ENCODE results near the gene SAMD14.

The SAMD14 gene

GRCh38 chr17:50148226-50149090 lies 18.5 kb upstream of the SAMD14 start:
- DNase-seq (ENCODE audit: low spot score): peak; percentile 21

- no peak for DNase-seq (ENCODE audit: low spot score)
Observed at GRCh38 chr17:50147841-50148225, 17.9 kb upstream of the SAMD14 start.

DNA sequence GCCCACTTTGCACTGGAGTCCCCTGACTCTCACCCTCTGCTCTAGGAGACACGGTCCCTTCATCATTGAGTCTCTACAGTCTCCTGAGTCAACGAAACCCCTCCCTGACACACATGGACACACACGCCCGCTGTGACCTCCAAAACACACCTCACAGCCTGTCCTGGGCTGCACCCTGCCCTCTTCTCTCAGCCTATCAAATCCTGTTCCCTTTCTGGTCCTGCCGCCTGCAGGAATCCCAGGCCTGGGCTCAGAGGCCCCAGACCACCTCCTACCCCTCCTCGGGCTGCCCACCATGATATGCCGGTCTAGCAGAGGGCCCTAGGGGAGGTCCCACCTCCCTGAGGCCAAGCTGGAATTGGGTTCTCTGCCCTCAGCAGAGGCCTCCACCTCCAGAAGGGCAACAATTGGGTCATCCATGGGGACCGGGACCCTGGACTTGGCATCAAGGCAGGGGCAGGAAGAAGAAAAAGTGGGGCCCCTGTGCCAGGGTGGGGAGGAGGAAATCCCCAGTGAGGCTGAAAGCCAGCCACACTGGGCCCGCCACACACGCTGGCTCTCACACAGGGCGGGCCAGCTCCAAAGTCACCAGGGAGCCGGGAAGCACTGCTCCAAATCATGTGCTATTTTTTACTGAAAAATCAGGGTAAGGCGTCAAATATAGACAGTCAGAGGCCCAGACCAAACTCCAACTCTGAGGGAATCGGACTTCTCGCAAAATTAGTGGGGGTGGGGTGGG lies 17.1 kb upstream of the SAMD14 start:
- DNase-seq (ENCODE audit: low spot score): peak; percentile 17

DNA sequence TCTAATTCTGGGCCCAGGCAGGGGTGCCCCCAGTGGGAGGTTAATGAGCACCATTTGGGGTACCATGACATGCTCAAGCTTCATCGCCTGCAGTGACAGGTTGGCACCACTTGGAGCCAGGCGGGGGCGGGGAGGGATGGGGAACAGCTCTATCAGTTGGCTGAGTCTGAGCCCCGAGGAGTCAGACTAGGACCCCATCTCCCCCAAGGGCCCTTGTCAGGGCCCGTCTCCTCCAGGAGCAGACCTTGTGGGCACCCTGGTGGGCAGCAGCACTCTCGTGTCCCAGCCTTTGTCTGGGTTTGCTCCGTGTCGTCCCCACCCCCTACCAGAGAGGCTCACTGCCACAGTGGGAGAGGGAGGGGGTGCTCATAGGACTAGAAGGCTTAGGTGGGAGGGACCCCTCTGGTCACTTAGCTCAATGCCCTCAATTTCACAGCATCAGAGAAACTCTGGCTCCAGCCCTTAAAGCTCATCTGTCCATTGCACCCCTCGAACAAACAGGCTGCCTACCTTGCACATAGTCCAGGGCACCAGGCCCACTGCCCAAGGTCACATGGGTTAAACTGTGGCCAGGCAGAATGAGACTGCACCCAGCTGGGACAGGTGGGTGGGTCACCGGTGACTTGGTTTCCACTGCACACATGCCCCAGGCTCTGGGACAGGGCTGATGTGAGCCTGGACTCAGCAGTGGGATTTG lies 16.4 kb upstream of the SAMD14 start:
- DNase-seq (ENCODE audit: low spot score): peak; percentile 53

- no peak for DNase-seq (ENCODE audit: low spot score)
Observed at GRCh38 chr17:50145532-50146229, 15.7 kb upstream of the SAMD14 start.

GRCh38 chr17:50144845-50145531 lies 15.0 kb upstream of the SAMD14 start:
- DNase-seq (ENCODE audit: low spot score): no peak

DNA sequence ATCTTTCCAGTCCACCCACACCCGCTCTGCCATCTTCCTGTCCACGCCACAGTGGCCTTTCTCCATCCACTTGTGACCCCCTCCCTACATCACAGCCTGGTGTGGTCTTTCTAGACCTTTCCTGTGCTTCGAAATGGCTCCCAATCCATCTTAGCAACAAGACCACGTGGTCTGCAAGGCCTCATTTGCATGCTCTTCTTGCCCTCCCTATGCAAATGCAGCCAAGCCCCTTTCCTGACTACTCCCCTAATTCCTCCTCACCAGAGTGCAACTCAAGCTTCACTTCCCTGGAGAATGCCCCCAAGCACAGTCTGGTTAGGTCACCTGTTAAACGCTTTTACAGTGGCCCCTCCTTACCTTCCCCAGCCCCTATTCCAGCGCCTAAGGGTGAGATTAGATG lies 14.4 kb upstream of the SAMD14 start:
- no peak for DNase-seq (ENCODE audit: low spot score)

GRCh38 chr17:50143461-50144176 lies 13.7 kb upstream of the SAMD14 start:
- no peak for DNase-seq (ENCODE audit: low spot score)

DNA sequence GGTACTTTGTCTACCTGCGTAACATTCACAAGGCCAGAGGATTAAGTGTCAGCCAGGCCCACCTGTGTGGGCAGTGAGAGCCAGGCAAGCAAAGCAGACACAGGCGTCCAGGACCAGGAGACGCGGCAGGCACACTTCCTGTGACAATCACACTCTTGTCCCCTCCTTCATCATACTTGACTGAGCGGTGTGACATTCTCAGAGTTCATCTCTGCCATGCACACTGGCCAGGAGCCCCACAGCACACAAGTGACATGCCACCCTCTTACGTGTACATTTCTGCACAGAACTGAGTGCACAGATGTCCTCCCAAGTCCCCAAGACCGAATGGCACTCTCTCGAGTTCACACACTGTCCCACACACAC lies 11.8 kb upstream of the SAMD14 start:
- DNase-seq (ENCODE audit: low spot score): no peak

GRCh38 chr17:50141026-50141744 lies 11.2 kb upstream of the SAMD14 start:
- DNase-seq (ENCODE audit: low spot score): no peak

GRCh38 chr17:50139950-50140885 lies 10.3 kb upstream of the SAMD14 start:
- peak; percentile 85 for DNase-seq (ENCODE audit: low spot score)

DNA sequence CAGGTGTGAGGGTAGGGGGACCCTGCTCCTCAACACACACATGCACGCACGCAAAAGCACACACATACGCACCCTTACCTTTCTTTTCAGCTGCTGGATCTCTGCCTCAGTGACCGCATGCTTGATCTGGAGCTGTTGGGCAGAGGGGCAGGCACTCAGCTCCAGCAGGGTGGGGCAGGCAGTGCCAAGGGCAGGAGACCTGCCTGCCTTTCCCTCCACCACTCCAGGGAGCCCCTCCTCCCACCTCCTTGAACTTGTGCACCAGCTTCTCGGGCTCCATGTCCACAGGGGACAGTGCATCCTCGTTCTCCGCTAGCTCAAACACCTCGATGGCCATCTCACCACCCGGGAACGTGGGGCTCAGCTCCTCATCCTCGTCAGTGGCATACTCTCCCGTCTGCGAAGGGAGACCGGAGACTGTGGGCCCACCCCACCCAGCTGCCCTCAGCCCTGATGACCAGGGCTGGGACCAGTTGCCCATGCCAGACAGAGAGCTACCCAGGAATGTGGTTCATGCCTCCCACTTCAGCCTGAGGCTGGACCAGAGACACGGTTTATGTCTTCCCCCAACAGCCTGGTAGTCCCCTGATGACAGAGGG lies 9.3 kb upstream of the SAMD14 start:
- no peak for DNase-seq (ENCODE audit: low spot score)

DNA sequence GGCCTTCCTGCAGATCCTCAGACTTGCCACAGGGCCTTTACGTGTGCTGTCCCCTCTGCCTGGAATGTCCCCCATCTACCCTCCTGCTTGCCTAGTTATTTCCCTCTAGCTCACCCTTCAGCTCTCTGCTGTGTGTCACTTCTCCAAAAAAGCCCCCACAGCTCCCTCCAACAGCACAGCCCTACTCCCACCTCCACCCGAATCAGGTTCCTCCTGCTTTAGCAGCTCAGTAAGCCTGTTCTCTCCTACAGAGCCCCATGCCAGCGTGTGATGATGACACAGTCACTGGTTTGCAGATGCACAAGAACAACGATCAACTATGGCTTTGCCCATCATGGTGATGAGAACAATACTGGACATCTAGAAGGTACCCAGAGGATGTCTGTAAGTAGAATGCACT lies 7.1 kb upstream of the SAMD14 start:
- DNase-seq (ENCODE audit: low spot score): no peak

DNA sequence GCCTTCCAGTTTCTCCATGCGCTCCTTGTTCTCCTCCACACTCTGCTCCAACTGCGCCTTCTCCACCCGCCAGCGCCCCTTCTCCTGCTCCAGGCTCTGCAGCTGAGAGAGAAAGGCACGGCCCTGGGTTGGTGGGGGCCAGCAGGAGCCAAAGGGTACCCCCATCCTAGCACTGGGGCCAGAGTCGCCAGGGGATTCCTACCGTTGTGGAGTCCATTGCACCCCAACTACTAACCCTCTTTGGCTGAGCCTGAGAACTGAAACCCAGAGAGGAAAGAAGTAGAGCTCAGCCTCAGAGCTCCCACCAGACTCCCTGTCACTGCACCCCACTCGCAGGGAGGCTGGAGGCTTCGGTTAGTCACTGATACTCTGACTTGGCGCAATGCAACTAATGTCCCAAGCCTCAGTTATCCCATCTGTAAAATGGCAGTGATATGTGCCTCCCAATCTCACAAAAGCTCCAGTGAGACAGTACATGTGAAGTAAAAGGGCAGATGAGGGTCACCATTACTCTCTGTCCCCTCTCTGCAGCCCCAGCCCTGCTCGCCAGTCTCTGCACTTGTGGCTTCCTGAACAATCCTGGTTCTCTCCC lies 6.2 kb upstream of the SAMD14 start:
- no peak for DNase-seq (ENCODE audit: low spot score)

DNA sequence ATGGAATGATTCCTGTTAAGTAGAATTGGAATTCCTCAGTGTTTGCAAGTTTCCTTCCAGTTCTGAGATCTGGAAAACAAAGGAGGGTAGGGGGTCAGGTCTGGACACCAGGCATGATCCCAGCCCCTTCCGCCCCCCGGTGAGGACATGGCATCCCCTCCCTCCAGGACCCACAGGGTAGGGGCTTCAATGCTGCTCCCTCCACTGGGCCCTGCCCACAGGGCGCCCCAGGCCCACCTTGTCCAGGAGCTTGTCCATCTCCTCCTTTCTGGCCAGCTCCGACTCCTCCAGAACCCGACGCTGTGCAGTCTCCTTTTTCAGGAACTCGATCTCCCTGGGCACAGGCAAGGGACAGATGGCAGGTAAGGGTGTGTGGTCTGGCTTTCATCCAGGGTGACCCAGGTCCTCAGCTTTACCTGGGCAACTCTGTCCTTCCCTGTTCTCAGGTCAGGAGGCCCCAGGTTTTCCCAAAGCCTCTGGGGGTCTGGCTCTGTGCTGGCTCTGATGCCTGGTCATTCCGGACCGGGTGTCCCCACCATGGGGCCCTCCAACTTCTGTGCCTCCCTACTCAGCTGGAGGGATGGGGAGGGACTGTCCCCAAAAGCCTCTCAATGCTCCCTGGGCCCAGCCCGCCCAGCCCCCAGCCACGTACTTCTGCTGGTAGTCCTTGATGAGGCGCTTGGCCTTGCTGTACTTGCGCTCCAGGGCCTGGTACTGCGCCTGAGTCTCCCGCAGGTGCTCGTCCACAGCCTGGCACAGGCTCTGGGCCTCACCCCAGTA lies 5.5 kb upstream of the SAMD14 start:
- DNase-seq (ENCODE audit: low spot score): no peak

- no peak for DNase-seq (ENCODE audit: low spot score)
Observed at GRCh38 chr17:50134206-50135110, 4.5 kb upstream of the SAMD14 start.

- DNase-seq (ENCODE audit: low spot score): no peak
Observed at GRCh38 chr17:50133769-50134099, 3.8 kb upstream of the SAMD14 start.

Measured in hematopoietic multipotent progenitor cell treated with erythropoietin and hydrocortisone succinate and interleukin-3 and kit ligand, for 15 days (in vitro differentiated cells).